ENCODE data around the gene NIM1K. TPM values are rescaled to one million over a fixed set of nuclear protein-coding genes. Genes with fewer than 3 reads are reported as not detected.
"Not testable (repeated sequence)": the region's sequence is repeated elsewhere in the genome, so short reads cannot be mapped to it uniquely, and the experiment has no call there.

The NIM1K gene
- total RNA-seq, 4 donors from 2014 or later, result not detected

GRCh38 chr5:43197535-43197934 lies 5.5 kb downstream of the NIM1K start:
- peaks cover 0 to 3% of the 10 kb centered on the region in 2 donors for H3K27me3 ChIP-seq
- no peaks in the 10 kb centered on the region for H3K9me3 ChIP-seq
- no peak for TF ChIP-seq POLR2A (IDR thresholded peaks at IDR 0.05)
- TF ChIP-seq CTCF (IDR thresholded peaks at IDR 0.05), result no peak
- H3K27ac ChIP-seq, result no peak overlapping the region
- no peak overlapping the region for H3K4me3 ChIP-seq
- no peaks in the 10 kb centered on the region for H3K36me3 ChIP-seq
- H3K4me1 ChIP-seq, result peaks cover 0 to 7% (median 1%) of the 10 kb centered on the region in 4 donors
- no peak for DNase-seq

- not testable (repeated sequence) for H3K4me1 ChIP-seq, H3K27ac ChIP-seq, H3K9me3 ChIP-seq, H3K27me3 ChIP-seq, H3K36me3 ChIP-seq, DNase-seq, H3K4me3 ChIP-seq
Measured at GRCh38 chr5:43201442-43201841, 9.4 kb downstream of the NIM1K start.

- no peaks in the 10 kb centered on the region for H3K4me1 ChIP-seq
- TF ChIP-seq POLR2A (IDR thresholded peaks at IDR 0.05), result no peak
- TF ChIP-seq CTCF (IDR thresholded peaks at IDR 0.05), result no peak
- H3K4me3 ChIP-seq, result no peak overlapping the region
Measured at GRCh38 chr5:43202380-43202779, 10.4 kb downstream of the NIM1K start.

GRCh38 chr5:43203373-43203772 lies 11.3 kb downstream of the NIM1K start:
- H3K27ac ChIP-seq, result no peak overlapping the region
- H3K36me3 ChIP-seq, result no peaks in the 10 kb centered on the region
- H3K9me3 ChIP-seq, result no peaks in the 10 kb centered on the region
- H3K4me1 ChIP-seq, result no peaks in the 10 kb centered on the region
- H3K27me3 ChIP-seq, result no peaks in the 10 kb centered on the region
- no peak for DNase-seq
- no peak for TF ChIP-seq POLR2A (IDR thresholded peaks at IDR 0.05)
- TF ChIP-seq CTCF (IDR thresholded peaks at IDR 0.05), result no peak
- no peak overlapping the region for H3K4me3 ChIP-seq

More at GRCh38 chr5:43202380-43202779, 10.4 kb downstream of the NIM1K start:
- Histone ChIP-seq H3K27ac (no peak overlapping the region), H3K36me3 (no peaks in the 10 kb centered on the region), H3K9me3 (no peaks in the 10 kb centered on the region), H3K27me3 (no peaks in the 10 kb centered on the region)
- no peak for DNase-seq

GRCh38 chr5:43204958-43205357 lies 12.9 kb downstream of the NIM1K start:
- Histone ChIP-seq H3K36me3 (no peaks in the 10 kb centered on the region), H3K27ac (no peak overlapping the region), H3K9me3 (no peaks in the 10 kb centered on the region), H3K4me1 (no peaks in the 10 kb centered on the region), H3K4me3 (no peak overlapping the region), H3K27me3 (no peaks in the 10 kb centered on the region)
- TF ChIP-seq CTCF (IDR thresholded peaks at IDR 0.05) (no peak), POLR2A (IDR thresholded peaks at IDR 0.05) (no peak)
- DNase-seq, result no peak

GRCh38 chr5:43207601-43208000 lies 15.6 kb downstream of the NIM1K start:
- H3K27me3 ChIP-seq, result no peaks in the 10 kb centered on the region
- H3K36me3 ChIP-seq, result no peaks in the 10 kb centered on the region
- H3K27ac ChIP-seq, result no peak overlapping the region
- TF ChIP-seq POLR2A (IDR thresholded peaks at IDR 0.05), result no peak
- no peak for TF ChIP-seq CTCF (IDR thresholded peaks at IDR 0.05)
- no peaks in the 10 kb centered on the region for H3K9me3 ChIP-seq
- H3K4me1 ChIP-seq, result no peaks in the 10 kb centered on the region
- H3K4me3 ChIP-seq, result no peak overlapping the region
- DNase-seq, result no peak

Data from Peyer's patch (tissue), 4 donors.